NCI-H526 treated with DMSO at 0.1 percent for 48 hours (cell line): ENCODE results near the gene ZNF500.

Experiments
- DNase-seq: peaks from one replicate; lab custom pipeline; 2025; lab: John Stamatoyannopoulos, UW

The ZNF500 gene

GRCh38 chr16:4766875-4767628 lies at the start of gene ZNF500:
Gene ZNF500, minus strand, starts transcription at chr16:4767162. Its CDS starts 1,184 bp downstream, at chr16:4765978.
- peak; percentile 85 for DNase-seq

GRCh38 chr16:4814542-4815173 lies 47.7 kb upstream of the ZNF500 start:
- no peak for DNase-seq

GRCh38 chr16:4814046-4814445 lies 47.1 kb upstream of the ZNF500 start:
- no peak for DNase-seq

DNA sequence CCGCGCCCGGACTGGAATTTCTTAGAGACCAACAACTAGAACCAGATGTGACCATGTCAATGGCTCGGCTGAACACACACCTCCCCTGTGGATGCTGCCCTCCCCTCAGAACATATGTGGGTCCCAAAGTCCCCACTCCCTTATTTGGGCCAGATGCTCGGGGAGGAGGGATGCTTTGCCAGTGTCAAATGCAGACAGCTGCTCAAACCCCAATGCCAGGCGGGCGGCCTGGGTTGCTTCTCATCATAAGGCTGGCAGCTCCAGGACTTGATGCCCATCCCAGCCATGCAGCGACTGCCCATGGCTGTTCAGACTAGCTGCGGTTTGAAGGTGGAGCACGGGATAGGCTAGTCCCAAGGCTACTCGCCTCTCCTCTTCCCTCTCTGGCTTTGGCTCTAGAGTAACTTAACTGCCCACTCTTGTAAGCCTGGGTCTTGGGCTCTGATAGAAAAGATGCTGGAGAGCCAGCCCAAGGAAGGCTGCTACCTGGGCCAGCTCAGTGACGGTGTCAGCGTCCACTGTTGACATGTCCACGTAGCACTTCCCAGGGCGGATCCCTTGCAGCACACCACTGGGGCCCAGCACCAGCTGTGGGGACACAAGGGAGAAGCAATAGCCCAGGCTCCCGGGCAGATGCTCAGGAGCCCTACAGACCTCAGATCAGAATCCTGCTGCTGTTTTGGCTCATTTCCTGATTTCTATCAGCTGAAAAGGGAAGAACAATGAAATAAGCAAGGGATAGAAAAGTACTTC lies 46.5 kb upstream of the ZNF500 start:
- DNase-seq, result no peak

DNA sequence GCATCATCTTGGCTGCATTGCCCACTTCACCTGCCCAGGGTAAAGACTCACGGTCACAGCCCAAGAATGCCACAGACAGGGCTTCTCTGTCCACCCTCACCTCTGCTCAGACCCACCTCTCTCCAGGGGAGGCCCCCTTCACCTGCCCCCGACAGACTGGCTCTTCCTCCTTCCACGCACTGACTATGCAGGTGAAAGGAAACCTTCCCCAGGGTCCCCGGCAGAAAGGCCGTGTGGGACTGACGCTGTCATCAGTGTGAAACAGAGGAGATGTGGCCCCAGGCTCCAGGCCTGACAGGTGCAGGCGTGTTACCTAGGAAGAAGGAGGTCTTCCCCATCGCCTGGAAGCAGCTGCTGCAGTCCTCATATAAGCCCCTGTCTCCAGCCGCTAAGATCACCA lies 44.8 kb upstream of the ZNF500 start:
- DNase-seq, result no peak

GRCh38 chr16:4811242-4811641 lies 44.3 kb upstream of the ZNF500 start:
- DNase-seq, result no peak

DNA sequence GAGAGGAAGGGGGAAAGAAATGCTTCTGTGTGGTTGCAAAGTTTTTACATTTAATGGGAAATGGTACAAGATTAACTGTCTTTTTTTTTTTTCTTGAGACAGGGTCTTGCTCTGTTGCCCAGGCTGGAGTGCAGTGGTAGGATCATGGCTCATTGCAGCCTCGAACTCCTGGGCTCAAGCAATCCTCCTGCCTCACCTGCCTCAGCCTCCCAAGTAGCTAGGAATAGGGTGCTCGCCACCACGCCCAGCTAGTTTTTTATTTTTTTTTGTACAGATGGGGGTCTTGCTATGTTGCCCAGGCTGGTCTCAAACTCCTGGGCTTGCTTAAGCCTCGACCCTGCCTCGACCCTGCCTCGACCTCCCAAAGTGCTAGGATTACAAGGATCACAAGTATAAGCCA lies 39.3 kb upstream of the ZNF500 start:
- DNase-seq, result no peak

DNA sequence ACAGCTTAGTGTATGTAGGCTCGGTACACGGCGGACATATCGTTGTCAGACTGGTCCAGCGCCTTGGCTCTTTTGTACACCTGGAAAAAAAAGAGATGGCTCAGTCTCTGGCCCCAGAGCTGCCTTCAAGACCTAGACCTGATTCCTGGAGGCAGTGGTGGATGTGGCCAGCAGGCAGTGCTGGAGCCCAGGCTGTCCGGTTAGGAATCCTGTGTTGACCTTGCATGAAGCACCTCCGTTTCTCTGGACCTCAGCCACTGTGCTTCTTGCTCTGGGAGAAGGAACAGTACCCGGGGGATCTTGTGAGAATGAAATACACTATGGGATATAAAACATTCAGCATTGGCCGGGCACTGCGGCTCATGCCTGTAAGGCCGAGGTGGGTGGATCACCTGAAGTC lies 38.3 kb upstream of the ZNF500 start:
- DNase-seq, result no peak

DNA sequence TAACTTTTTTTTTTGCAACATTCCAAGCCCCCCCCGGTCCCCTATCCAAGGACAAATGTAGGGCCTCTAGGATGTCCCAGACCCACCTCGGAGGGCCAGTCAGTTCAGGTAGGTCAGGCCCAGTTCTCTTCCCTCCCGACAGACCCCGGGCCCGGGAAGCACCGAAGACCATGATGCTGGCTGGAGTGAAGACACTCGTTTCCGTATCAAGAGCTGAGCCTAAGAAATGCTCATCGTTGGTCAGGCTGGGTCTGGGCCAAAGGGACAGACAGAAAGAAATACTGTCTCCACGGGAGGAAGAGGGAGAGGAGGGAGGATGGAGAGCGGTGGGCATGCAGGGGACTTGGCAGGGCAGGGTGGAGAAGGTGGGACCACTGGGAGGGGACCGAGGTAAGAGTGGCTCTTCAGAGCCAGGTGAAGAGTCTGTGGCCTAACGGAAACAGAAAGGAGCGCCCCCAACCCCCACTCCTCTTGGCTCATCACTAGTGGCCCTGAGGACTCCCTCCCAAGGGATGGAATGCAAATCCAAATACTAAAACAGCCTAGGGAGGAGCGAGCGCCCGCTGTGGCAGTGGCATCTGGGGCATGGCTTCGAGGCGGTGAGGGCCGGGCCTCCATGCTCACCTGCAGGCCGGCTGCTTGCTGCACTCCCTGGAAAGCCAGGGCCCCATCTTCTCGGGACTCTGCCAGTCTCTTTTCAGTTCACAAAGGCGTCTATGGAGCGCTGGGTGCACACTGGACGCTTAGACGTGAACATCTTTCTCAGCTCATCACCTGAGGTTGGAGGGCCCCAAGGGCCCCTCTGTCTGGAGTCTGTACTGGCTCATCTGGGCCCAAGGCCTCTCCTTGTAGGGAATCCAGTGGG lies 37.2 kb upstream of the ZNF500 start:
- DNase-seq, result no peak

GRCh38 chr16:4803401-4803844 lies 36.5 kb upstream of the ZNF500 start:
- DNase-seq, result no peak

DNA sequence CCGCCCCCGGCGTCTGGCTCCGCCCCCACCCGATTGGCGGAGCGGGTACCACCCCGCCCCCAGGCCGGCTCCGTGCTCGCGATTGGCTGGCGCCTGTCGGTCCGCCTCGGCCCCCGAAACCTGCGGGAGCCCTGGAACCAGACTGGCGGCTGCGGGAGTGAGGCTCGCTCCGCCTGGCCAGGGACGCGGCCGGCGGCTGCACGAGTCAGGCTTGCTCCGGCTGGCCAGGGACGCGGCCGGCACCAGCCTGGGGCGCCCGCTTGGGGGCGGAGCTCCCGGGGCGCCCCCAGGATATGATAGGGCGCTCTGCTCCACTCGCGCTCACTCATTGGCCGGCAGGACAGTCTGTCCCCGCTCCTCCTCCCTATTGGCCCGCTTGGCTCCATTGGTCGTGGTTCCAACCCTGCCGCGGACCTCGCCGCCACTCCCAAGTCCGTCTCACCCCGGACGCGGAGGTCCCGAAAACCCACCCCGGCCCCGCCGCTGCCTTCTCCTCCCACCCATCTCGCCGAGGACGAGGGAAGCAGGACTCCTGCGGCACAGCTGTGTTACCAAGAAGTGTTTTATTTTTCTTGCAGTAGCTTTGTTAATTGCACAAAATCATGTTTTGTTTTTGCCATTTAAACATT lies 35.8 kb upstream of the ZNF500 start:
- peak; percentile 82 for DNase-seq

DNA sequence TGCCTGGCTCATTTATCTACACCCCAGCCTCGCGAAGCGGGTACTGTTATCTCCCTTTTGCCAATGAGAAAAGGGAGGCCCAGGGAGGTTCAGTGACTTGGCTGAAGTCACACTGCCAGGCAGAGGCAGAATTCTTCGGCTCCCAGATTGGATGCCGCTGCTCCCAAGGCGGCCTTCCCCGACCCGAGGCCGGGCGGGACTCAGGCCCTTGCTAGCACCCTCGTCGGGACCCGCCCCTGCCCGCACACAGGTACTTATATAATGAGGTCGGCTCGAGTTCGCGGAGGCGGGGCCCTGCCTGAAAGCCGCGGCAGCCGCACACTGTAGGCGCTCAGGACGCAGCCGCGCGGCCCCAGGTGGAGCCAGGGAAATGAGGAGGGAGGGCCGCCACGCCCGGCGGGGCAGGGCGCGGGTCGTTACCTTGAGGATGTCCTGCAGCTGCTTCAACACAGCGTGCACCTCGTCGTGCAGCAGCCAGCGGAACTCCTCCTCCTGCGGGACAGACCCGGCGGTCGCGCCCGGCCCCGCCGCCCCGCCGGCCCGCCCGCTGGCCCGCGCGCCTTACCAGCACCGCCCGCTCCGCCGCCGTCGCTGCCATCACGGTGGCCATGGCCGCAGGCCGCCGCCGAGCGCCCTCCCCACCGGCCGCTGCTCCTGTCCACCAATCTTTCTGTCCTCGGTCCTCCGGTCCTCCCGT lies 35.1 kb upstream of the ZNF500 start, which contains the start of gene ROGDI:
TSS of gene ROGDI (minus strand) at position 672 of the 697 bp plus-strand sequence. CDS start at position 610, 62 bp downstream.
- peak; percentile 86 for DNase-seq

DNA sequence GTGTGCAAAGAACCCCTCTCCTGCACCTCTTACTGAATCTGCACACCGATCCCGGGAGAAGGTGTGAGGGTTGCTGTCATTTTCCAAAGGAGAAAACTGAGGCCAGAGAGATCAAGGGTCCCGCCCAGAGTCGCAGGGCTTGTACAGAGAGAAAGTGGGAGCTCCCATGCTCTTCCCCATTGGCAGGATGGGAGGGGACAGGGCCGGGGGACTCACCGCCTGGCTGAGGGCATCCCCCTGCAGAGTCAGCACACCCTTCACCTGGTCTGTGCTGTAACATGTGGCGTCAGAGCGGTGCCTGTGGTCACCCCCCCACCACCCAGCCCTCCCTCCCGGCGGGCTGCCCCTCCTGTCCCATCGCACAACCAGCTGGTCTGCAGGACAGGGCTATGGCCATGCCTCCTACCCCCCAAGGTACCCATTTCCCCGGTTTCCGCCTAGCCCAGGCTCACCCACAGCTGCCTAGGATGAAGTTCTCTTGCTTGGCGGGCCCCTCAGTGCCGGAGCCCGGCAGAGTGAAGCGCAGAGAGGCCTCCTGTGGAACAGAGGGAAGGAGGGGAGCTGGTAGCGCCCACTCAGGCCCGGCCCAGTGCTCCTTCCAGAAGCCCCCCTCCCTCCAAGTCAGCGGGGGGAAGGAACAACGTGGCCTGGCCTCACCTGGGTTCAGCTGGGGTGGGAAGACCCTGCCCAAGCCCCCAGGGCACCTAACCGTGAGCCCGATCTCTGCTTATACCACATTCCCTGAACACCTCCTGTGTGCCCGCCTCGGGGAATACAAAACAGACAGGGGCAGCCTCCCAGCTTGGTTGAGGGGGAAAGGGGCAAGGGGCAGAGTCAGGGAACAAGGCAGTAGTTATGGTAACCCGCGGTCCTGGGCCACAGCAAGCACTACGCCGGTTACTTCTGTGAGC lies 34.3 kb upstream of the ZNF500 start:
- DNase-seq, result no peak

DNA sequence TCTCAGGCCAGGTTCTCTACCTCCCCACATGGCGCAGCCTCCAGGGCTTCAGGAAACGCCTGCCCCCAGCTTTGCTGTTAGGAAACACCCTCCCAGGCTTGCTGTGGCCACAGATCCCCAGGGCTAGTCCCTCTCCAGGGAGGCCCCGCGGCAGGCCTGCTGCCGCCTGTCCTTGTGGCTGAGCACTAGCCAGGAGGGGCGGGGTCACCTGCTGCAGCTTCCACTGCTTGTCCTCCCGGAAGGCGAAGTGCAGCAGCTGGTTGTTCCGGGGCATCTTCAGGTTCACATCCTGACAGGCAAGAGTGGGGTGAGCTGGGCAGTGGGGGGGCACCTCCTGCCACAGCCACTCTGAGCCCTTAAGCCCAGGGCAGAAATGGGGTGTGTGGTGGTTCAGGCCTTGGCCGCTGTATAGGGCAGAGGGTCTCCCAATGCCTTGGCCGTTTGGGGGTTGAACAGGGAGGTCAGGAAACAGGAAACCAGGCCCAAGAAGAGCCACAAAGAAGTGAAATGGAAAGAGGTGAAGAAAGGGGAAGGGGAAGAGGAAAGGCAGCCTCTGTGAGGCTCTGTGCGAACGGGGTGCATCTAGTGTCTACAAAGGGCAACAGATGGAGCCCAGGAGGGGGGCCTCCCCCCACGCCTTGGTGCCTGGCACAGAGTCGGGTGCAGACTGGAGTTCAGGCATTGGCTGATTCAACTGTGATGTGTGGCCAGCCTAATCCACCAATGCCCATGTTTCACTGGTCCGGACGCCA lies 33.5 kb upstream of the ZNF500 start:
- no peak for DNase-seq

GRCh38 chr16:4799171-4799855 lies 32.4 kb upstream of the ZNF500 start:
- DNase-seq, result no peak

DNA sequence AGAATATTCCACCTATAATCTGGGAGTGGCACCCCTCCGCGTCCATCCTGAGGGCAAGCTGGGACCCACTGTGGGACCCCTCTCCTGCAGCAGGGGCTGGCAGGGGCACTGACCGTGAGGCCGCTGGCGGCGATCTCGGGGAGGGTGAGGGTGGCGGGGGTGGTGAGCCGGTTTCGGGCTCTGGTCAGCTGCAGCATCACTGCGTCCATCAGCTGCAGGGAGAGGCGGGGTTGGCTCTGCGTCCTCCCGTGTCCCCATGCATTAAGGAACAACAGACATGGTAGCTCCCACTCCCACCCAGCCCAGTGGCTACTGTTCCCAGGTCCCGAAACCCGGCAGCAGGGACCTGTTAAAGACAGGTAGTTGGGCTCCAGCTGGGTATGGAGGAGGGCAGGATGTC lies 31.5 kb upstream of the ZNF500 start:
- DNase-seq, result no peak

DNA sequence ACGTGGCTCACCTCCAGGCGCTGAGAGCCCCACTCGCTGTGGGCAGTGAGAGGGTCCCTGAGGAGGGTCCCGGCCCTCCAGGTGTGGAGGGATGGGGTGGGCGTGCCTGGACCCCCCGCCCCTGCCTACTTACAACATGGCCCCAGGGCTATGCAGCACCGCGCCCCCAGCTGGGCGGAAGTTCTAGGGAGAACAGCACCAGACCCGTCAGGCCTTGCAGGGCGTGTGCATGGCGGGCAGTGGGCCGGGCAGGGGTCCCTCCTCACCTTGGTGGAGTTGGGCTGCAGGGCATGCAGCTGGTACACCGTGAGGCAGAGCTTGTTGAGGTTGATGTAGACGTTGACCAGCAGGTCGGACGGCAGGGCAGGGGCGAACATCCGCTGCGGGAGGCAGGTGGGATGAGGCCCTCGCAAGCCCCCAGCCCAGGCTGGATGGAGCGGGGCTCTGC lies 30.9 kb upstream of the ZNF500 start:
- DNase-seq, result no peak
